ENCODE results near the gene GOLGA6L4.
"Not testable (repeated sequence)": the region's sequence is repeated elsewhere in the genome, so short reads cannot be mapped to it uniquely, and the experiment has no call there.

GOLGA6L4 gene

GRCh38 chr15:84235573-84235972 is at the start of gene GOLGA6L4:
Gene GOLGA6L4, plus strand, starts transcription at chr15:84235773. Its CDS starts 62 bp downstream, at chr15:84235835.
- not testable (repeated sequence) for DNase-seq

DNA sequence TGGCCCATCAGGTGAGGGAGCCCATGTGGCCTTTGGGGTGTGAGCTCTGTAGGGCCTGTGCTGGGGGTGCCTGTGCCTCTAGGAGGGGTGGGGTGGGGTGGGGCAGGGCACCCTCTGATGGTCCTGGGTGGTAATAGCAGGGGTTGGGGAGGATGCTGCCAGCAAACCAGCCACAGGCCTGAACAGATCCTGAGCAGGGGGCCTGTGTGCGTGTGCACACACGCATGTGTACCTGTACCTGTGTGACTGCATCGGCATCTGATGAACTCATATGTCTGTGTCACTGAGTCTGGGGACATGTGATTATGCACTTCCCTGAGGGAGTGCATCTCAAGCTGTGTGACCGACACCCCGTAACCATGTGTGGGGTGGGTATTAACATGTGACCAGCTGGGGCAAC is 42.6 kb upstream of the GOLGA6L4 start:
- DNase-seq, result not testable (repeated sequence)

DNA sequence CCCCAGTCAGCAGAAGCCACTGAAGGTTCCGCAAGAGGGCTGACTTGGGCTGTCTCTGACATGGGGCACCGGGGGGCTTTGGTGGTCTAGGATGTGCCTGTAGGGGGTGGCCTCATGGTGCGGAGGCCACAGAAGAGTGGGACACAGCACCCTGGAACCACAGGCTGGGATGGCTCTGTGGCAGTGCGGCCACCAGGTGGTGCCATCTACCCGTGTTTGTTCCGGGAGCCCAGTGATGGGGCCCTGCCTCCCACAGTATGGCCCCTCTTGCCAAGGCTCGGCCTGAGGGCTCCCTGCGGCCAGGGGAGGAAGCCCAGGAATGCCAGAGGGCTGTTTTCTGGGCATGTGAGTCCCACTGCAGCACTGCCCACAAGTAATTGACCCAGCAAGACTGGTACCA is 40.0 kb upstream of the GOLGA6L4 start:
- DNase-seq, result not testable (repeated sequence)

DNA sequence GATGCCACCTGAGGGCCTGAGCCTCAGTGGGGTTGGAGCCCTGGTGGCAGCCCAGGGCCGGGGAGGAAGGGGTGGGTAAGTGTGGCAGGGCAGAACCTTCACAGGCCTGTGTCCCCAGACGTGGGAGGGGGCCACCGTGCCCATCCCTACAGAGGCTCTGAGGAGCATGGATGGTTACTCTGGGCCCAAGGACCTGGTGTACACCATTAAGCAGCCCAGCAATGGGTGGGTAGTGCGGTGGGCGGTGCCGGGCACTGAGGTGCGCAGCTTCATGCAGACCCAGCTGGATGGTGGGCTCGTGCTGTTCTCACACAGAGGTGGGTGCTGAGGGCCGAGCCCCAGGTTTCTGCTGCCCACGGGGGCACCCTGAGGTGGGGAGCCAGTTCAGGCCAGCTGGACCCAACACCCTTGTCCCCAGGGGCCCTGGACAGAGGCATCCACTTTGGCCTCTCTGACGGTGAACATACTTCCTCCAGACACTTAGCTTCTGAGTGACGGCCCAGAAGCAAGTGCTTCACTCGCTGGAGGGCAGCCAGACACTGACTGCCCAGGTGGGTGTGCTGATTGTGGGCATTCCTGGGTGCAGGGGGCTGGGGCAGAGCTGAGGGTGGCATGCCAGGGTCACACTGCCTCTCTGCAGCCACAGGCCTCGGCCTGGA is 38.9 kb upstream of the GOLGA6L4 start:
- DNase-seq, result not testable (repeated sequence)

DNA sequence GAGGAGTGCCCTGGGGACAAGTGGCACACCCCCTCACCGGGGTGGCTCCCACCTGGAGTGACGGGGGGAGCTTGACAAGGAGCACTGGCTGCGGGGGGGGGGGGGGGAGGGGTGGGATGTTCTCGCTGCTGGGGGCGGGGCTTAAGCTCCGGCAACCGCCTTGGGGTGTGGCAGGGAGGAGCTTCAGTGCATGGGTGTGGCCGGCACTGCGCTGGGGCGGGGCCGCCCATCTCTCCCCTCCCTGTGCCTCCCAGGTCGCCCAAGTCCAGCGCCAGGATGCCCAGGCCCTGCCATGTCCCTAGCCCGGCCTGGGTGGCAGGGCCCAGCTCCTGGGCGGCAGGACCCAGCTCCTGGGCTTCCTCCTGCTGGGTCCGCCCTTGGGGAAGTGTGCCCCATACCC is 35.7 kb upstream of the GOLGA6L4 start:
- DNase-seq, result not testable (repeated sequence)

DNA sequence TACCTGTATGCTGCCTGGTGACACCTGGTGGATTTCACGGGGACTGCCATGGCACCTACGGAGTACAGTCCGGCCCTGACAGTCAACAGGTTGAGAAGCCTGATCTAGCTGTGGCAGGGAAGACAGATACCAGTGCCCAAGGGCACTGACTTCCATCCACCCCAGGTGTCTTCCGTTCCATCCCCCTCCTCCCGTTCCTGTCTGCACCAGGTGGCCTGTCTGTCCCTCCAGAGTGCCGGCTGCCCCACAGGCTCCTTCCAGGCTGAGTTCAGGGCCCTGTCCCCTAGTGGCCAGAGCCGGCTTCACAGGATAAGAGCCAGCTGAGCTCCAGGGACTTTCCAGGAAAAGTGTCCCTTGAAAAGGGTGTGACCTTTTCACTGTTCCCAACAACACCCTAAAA is 10.9 kb downstream of the GOLGA6L4 start:
- DNase-seq, result not testable (repeated sequence)
